ENCODE measurements around the gene AGAP1. TPM values are rescaled to one million over a fixed set of nuclear protein-coding genes. Genes with fewer than 3 reads are reported as not detected.

Gene AGAP1
- total RNA-seq, 1 experiment from 2014 or later, result 56.4 TPM

DNA sequence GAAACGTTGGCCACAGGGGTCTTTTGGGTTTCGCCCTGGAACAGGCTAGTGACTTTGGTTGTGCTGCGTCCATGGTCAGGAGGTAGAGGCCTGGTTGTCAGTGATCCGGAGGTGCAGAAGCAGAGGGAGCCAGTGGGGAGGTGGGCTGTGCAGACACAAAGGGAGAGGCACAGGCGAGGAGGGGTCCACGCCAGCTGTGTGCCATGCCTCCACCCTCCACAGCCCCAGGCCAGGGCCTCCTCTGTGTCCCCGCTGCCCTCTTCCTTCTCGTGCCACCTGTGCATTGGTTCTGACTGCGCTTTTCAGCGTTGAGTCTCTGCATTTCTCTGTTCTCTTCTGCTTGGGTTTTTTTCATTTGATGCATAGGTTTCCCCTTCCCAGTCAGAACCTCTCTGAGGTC lies 553.3 kb downstream of the AGAP1 start:
- Mint-ChIP-seq H3K36me3 (ENCODE audit: insufficient read depth, unreplicated experiment) (peaks cover 28% of the 10 kb centered on the region), H3K27me3 (ENCODE audit: unreplicated experiment) (no peaks in the 10 kb centered on the region), H3K9me3 (ENCODE audit: low read depth, unreplicated experiment) (no peaks in the 10 kb centered on the region), H3K4me3 (ENCODE audit: low read depth, unreplicated experiment) (no peak overlapping the region), H3K4me1 (ENCODE audit: low read depth, unreplicated experiment) (peaks cover 31% of the 10 kb centered on the region), H3K27ac (ENCODE audit: unreplicated experiment) (peak overlapping the region; percentile 58)
- intact Hi-C loops (cut with micrococcal nuclease; ENCODE audit: unreplicated experiment), result no loop called here
- no TSS peak for BruUV-seq (replicated peaks)
- TF ChIP-seq, protein P1, sequence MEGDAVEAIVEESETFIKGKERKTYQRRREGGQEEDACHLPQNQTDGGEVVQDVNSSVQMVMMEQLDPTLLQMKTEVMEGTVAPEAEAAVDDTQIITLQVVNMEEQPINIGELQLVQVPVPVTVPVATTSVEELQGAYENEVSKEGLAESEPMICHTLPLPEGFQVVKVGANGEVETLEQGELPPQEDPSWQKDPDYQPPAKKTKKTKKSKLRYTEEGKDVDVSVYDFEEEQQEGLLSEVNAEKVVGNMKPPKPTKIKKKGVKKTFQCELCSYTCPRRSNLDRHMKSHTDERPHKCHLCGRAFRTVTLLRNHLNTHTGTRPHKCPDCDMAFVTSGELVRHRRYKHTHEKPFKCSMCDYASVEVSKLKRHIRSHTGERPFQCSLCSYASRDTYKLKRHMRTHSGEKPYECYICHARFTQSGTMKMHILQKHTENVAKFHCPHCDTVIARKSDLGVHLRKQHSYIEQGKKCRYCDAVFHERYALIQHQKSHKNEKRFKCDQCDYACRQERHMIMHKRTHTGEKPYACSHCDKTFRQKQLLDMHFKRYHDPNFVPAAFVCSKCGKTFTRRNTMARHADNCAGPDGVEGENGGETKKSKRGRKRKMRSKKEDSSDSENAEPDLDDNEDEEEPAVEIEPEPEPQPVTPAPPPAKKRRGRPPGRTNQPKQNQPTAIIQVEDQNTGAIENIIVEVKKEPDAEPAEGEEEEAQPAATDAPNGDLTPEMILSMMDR (IDR thresholded peaks at IDR 0.05; ENCODE audit: unreplicated experiment), result no peak
- no peak for DNase-seq
- CTCF ChIA-PET, result no interaction called here

- DNase-seq, result peak; percentile 27
- TF ChIP-seq, protein P1 (IDR thresholded peaks at IDR 0.05; ENCODE audit: unreplicated experiment), result no peak
- Mint-ChIP-seq H3K9me3 (ENCODE audit: low read depth, unreplicated experiment) (no peaks in the 10 kb centered on the region), H3K27ac (ENCODE audit: unreplicated experiment) (peak overlapping the region; percentile 58), H3K4me1 (ENCODE audit: low read depth, unreplicated experiment) (peaks cover 31% of the 10 kb centered on the region), H3K36me3 (ENCODE audit: insufficient read depth, unreplicated experiment) (peaks cover 28% of the 10 kb centered on the region), H3K4me3 (ENCODE audit: low read depth, unreplicated experiment) (no peak overlapping the region), H3K27me3 (ENCODE audit: unreplicated experiment) (no peaks in the 10 kb centered on the region)
- CTCF ChIA-PET, result no interaction called here
- no TSS peak for BruUV-seq (replicated peaks)
- intact Hi-C loops (cut with micrococcal nuclease; ENCODE audit: unreplicated experiment), result no loop called here
Measured at GRCh38 chr2:236047886-236048540, 554.2 kb downstream of the AGAP1 start.

GRCh38 chr2:236049981-236050380 lies 556.1 kb downstream of the AGAP1 start:
- Mint-ChIP-seq H3K4me3 (ENCODE audit: low read depth, unreplicated experiment) (no peak overlapping the region), H3K36me3 (ENCODE audit: insufficient read depth, unreplicated experiment) (peaks cover 23% of the 10 kb centered on the region), H3K9me3 (ENCODE audit: low read depth, unreplicated experiment) (no peaks in the 10 kb centered on the region), H3K4me1 (ENCODE audit: low read depth, unreplicated experiment) (peaks cover 31% of the 10 kb centered on the region), H3K27ac (ENCODE audit: unreplicated experiment) (no peak overlapping the region), H3K27me3 (ENCODE audit: unreplicated experiment) (no peaks in the 10 kb centered on the region)
- CTCF ChIA-PET, result no interaction called here
- DNase-seq, result no peak
- TF ChIP-seq, protein P1 (IDR thresholded peaks at IDR 0.05; ENCODE audit: unreplicated experiment), result no peak
- intact Hi-C loops (cut with micrococcal nuclease; ENCODE audit: unreplicated experiment), result no loop called here
- no TSS peak for BruUV-seq (replicated peaks)

- CTCF ChIA-PET, result no interaction called here
- intact Hi-C loops (cut with micrococcal nuclease; ENCODE audit: unreplicated experiment), result no loop called here
- Mint-ChIP-seq H3K4me3 (ENCODE audit: low read depth, unreplicated experiment) (no peak overlapping the region), H3K4me1 (ENCODE audit: low read depth, unreplicated experiment) (peaks cover 25% of the 10 kb centered on the region), H3K27me3 (ENCODE audit: unreplicated experiment) (no peaks in the 10 kb centered on the region), H3K27ac (ENCODE audit: unreplicated experiment) (no peak overlapping the region), H3K9me3 (ENCODE audit: low read depth, unreplicated experiment) (no peaks in the 10 kb centered on the region), H3K36me3 (ENCODE audit: insufficient read depth, unreplicated experiment) (peaks cover 17% of the 10 kb centered on the region)
- BruUV-seq (replicated peaks), result no TSS peak
- no peak for DNase-seq
- TF ChIP-seq, protein P1 (IDR thresholded peaks at IDR 0.05; ENCODE audit: unreplicated experiment), result no peak
Measured at GRCh38 chr2:236051351-236051750, 557.5 kb downstream of the AGAP1 start.

All from Calu3 (cell line).